Astrocyte (in vitro differentiated cells and primary cell): ENCODE measurements around the gene OR4S1.
"Not testable (repeated sequence)": the region's sequence is repeated elsewhere in the genome, so short reads cannot be mapped to it uniquely, and the experiment has no call there.

Experiments
- CTCF ChIP-seq: IDR thresholded peaks from 2 replicates; pipeline ENCODE4 v1.5.1; 2011; ENCODE audit warnings: low read depth, mild to moderate bottlenecking, inconsistent platforms, low read length, moderate library complexity; ENCODE audit not compliant: insufficient read depth
- EZH2 ChIP-seq: IDR thresholded peaks from 2 replicates; pipeline ENCODE4 v1.6.1; 2012; ENCODE audit warnings: mild to moderate bottlenecking, low read length, inconsistent platforms; ENCODE audit not compliant: insufficient read depth

GRCh38 chr11:48313590-48313989 lies 7.6 kb downstream of the OR4S1 start:
- TF ChIP-seq CTCF, EZH2: not testable (repeated sequence)
